SU-DHL-6 (cell line): Measurements from ENCODE around the gene QSOX2.

Experiments
- EZH2phosphoT487 ChIP-seq: fragments of 200-600 bp; sonication (generic), shearing (Covaris generic); conservative IDR thresholded peaks from 2 replicates; pipeline ENCODE4 v1.6.1; 2018; ENCODE audit warnings: mild to moderate bottlenecking, antibody characterized with exemption, low read length, moderate library complexity, mixed read lengths
- TF ChIP-seq, protein P1 (sequence below): fragments of 200-600 bp; sonication (generic); IDR thresholded peaks from one replicate; pipeline ENCODE4 v1.5.1; 2017; ENCODE audit warnings: antibody characterized with exemption, mild to moderate bottlenecking, low read length, moderate library complexity; ENCODE audit not compliant: insufficient read depth, poor library complexity, severe bottlenecking

GRCh38 chr9:136259517-136259813, 13.9 kb upstream of the QSOX2 start:
- TF ChIP-seq EZH2phosphoT487: no peak
- TF ChIP-seq, protein P1, sequence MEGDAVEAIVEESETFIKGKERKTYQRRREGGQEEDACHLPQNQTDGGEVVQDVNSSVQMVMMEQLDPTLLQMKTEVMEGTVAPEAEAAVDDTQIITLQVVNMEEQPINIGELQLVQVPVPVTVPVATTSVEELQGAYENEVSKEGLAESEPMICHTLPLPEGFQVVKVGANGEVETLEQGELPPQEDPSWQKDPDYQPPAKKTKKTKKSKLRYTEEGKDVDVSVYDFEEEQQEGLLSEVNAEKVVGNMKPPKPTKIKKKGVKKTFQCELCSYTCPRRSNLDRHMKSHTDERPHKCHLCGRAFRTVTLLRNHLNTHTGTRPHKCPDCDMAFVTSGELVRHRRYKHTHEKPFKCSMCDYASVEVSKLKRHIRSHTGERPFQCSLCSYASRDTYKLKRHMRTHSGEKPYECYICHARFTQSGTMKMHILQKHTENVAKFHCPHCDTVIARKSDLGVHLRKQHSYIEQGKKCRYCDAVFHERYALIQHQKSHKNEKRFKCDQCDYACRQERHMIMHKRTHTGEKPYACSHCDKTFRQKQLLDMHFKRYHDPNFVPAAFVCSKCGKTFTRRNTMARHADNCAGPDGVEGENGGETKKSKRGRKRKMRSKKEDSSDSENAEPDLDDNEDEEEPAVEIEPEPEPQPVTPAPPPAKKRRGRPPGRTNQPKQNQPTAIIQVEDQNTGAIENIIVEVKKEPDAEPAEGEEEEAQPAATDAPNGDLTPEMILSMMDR: no peak
